ENCODE data around the gene AEBP1. TPM values are rescaled to one million over a fixed set of nuclear protein-coding genes. Genes with fewer than 3 reads are reported as not detected.

AEBP1 gene
- total RNA-seq, 1 donor from 2014 or later: 1,349 TPM

DNA sequence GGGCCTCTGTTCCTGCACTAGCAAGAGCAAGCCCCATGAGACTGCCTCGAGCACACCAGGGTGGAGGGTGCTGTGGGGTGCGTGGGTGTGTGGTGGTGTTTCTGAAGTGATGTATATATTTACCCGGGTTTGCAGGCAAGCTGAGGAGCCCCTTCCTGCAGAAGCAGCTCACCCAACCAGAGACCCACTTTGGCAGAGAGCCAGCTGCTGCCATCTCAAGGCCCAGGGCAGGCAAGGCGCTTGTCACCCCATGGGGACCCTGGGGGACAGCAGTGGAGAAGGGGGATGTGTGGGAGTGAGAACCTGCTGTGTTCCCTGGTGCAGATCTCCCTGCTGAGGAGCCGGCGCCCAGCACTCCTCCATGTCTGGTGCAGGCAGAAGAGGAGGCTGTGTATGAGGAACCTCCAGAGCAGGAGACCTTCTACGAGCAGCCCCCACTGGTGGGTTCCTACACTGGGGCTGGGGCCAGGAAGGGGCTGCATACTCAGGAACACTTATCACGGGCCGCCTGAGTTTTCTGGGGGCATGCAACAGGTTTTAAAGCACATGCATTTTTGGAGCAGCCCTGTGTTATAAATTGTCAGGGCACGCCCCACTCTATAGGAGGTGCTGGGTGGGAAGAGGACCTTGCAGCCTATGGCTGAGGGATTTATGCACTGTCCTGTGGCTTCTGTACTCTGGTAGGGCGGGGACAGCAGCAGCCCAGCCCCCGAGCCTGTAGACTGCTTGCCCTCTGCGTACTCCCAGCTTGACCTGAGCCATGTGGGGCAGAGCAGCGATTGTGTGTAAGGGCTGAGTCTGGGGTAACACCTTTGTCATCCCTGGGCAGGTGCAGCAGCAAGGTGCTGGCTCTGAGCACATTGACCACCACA is 44.7 kb upstream of the AEBP1 start:
- peak in 1 of 2 donors; percentile 67 for DNase-seq (ENCODE audit: low spot score in 2 of 2)
- H3K9me3 ChIP-seq: no peaks in the 10 kb centered on the region
- H3K27ac ChIP-seq: no peak overlapping the region
- no peak overlapping the region for H3K4me3 ChIP-seq
- H3K27me3 ChIP-seq: no peaks in the 10 kb centered on the region
- TF ChIP-seq, protein P1, sequence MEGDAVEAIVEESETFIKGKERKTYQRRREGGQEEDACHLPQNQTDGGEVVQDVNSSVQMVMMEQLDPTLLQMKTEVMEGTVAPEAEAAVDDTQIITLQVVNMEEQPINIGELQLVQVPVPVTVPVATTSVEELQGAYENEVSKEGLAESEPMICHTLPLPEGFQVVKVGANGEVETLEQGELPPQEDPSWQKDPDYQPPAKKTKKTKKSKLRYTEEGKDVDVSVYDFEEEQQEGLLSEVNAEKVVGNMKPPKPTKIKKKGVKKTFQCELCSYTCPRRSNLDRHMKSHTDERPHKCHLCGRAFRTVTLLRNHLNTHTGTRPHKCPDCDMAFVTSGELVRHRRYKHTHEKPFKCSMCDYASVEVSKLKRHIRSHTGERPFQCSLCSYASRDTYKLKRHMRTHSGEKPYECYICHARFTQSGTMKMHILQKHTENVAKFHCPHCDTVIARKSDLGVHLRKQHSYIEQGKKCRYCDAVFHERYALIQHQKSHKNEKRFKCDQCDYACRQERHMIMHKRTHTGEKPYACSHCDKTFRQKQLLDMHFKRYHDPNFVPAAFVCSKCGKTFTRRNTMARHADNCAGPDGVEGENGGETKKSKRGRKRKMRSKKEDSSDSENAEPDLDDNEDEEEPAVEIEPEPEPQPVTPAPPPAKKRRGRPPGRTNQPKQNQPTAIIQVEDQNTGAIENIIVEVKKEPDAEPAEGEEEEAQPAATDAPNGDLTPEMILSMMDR (IDR thresholded peaks at IDR 0.05): no peak
- intact Hi-C loops (cut with DNase I): no loop called here
- H3K36me3 ChIP-seq: peaks cover 62 to 78% of the 10 kb centered on the region in 2 donors
- H3K4me1 ChIP-seq: peaks cover 0 to 1% of the 10 kb centered on the region in 2 donors

DNA sequence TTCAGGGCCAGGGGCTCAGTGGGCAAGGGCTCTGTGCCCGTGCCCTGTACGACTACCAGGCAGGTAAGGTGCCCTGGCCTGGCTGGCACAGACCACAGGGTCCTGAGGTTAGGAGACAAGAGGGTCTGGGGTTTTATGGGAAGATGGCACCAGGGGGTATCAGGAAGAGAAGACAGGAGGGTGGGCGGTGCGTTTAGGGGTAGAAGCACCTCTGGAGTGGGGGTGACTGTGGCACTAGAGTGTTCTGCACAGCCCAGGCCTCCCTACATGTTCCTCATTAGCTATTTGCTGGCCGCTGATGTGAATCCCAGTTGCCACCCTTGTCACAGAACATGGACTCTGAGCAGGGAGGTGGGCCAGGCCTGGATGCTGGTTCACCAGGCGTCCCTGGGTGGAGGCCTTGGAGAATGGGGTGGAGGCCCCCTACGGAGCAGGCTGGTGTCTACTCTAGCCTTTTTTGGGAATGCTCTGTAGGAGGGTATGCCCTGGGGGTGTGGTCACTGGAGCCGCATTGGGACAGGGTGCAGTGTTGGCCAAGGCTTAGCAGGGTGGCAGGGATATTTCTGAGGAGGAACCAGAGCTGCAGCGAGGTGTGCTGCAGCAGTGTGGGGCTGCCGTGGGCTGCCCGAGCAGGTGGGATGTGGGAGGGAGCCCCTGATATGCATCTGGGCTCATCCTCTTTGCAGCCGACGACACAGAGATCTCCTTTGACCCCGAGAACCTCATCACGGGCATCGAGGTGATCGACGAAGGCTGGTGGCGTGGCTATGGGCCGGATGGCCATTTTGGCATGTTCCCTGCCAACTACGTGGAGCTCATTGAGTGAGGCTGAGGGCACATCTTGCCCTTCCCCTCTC is 43.8 kb upstream of the AEBP1 start:
- TF ChIP-seq, protein P1 (IDR thresholded peaks at IDR 0.05): no peak
- intact Hi-C loops (cut with DNase I): no loop called here
- Histone ChIP-seq H3K27me3 (no peaks in the 10 kb centered on the region), H3K4me1 (peaks cover under 1 to 10% of the 10 kb centered on the region in 2 donors), H3K4me3 (no peak overlapping the region), H3K27ac (no peak overlapping the region), H3K9me3 (no peaks in the 10 kb centered on the region), H3K36me3 (peaks cover 58 to 70% of the 10 kb centered on the region in 2 donors)
- DNase-seq (ENCODE audit: low spot score in 2 of 2): peak in 1 of 2 donors; percentile 56

DNA sequence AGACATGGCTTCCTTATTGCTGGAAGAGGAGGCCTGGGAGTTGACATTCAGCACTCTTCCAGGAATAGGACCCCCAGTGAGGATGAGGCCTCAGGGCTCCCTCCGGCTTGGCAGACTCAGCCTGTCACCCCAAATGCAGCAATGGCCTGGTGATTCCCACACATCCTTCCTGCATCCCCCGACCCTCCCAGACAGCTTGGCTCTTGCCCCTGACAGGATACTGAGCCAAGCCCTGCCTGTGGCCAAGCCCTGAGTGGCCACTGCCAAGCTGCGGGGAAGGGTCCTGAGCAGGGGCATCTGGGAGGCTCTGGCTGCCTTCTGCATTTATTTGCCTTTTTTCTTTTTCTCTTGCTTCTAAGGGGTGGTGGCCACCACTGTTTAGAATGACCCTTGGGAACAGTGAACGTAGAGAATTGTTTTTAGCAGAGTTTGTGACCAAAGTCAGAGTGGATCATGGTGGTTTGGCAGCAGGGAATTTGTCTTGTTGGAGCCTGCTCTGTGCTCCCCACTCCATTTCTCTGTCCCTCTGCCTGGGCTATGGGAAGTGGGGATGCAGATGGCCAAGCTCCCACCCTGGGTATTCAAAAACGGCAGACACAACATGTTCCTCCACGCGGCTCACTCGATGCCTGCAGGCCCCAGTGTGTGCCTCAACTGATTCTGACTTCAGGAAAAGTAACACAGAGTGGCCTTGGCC is 43.0 kb upstream of the AEBP1 start:
- no peak overlapping the region for H3K4me3 ChIP-seq
- no peak overlapping the region for H3K27ac ChIP-seq
- H3K27me3 ChIP-seq: no peaks in the 10 kb centered on the region
- intact Hi-C loops (cut with DNase I): no loop called here
- H3K36me3 ChIP-seq: peaks cover 56 to 62% of the 10 kb centered on the region in 2 donors
- no peak for DNase-seq (ENCODE audit: low spot score in 2 of 2)
- no peaks in the 10 kb centered on the region for H3K9me3 ChIP-seq
- TF ChIP-seq, protein P1 (IDR thresholded peaks at IDR 0.05): no peak
- H3K4me1 ChIP-seq: peaks cover 6 to 18% of the 10 kb centered on the region in 2 donors

DNA sequence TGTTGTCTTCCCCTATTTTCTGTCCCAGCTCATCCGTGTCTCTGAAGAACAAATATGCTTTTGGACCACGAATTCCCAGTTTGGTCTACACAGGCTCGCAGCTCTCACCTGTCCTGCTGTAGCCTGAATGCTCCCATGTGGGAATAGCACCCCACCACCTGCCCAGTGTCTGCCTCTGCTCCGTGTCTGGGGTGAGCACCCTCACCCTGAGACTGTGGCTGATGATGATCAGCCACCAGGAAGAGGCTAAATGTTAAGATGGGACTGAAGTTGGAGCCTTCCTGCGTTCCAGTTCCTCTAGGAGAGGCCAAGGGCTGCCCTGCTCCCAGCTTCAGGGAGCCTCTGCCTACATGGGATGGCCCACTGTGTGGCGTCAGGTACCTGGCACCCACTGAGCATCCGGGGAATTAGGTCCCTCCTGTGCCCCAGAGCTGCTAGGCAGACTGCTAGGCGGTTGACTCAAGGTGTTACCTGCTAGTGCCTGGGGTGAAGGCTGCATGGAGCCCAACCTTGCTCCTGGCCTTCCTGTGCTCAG is 42.4 kb upstream of the AEBP1 start:
- no peak for DNase-seq (ENCODE audit: low spot score in 2 of 2)
- Histone ChIP-seq H3K27ac (no peak overlapping the region), H3K36me3 (peaks cover 50 to 56% of the 10 kb centered on the region in 2 donors), H3K27me3 (no peaks in the 10 kb centered on the region), H3K4me3 (no peak overlapping the region), H3K4me1 (peaks cover 9 to 20% of the 10 kb centered on the region in 2 donors), H3K9me3 (no peaks in the 10 kb centered on the region)
- TF ChIP-seq, protein P1 (IDR thresholded peaks at IDR 0.05): no peak
- intact Hi-C loops (cut with DNase I): no loop called here

Measured in ascending aorta (tissue), 2 donors.